Measurements from ENCODE around the gene UCHL5.
A peak's percentile ranks its signal among the peaks of the same experiment; 100 is the strongest.
"Not testable (repeated sequence)": the region's sequence is repeated elsewhere in the genome, so short reads cannot be mapped to it uniquely, and the experiment has no call there.

Gene UCHL5

GRCh38 chr1:193062698-193063463, 3.7 kb upstream of the UCHL5 start:
- no peak for DNase-seq

- no peak for DNase-seq
Measured at GRCh38 chr1:193060938-193061337, 1.8 kb upstream of the UCHL5 start.

- DNase-seq, result no peak
Measured at GRCh38 chr1:193060406-193060805, 1.2 kb upstream of the UCHL5 start.

GRCh38 chr1:193060115-193060403, 899 bp upstream of the UCHL5 start:
- no peak for DNase-seq

- peak; percentile 30 for DNase-seq
Measured at GRCh38 chr1:193058529-193059281, 455 bp downstream of the UCHL5 start.

- no peak for DNase-seq
Measured at GRCh38 chr1:193054169-193054675, 4.9 kb downstream of the UCHL5 start.

GRCh38 chr1:193048913-193049312, 10.2 kb downstream of the UCHL5 start:
- DNase-seq, result not testable (repeated sequence)

GRCh38 chr1:193042766-193043691, 16.1 kb downstream of the UCHL5 start:
- DNase-seq, result no peak

GRCh38 chr1:193040011-193040410, 19.1 kb downstream of the UCHL5 start:
- no peak for DNase-seq

- no peak for DNase-seq
Measured at GRCh38 chr1:193036337-193037047, 22.7 kb downstream of the UCHL5 start.

GRCh38 chr1:193033610-193034009, 25.6 kb downstream of the UCHL5 start:
- DNase-seq, result no peak

- DNase-seq, result not testable (repeated sequence)
Measured at GRCh38 chr1:193032643-193033427, 26.3 kb downstream of the UCHL5 start.

- DNase-seq, result no peak
Measured at GRCh38 chr1:193031431-193031830, 27.7 kb downstream of the UCHL5 start.

GRCh38 chr1:193030280-193030679, 28.9 kb downstream of the UCHL5 start:
- DNase-seq, result no peak

- no peak for DNase-seq
Measured at GRCh38 chr1:193025218-193025617, 33.9 kb downstream of the UCHL5 start.

- DNase-seq, result peak; percentile 31
Measured at GRCh38 chr1:193019442-193020026, 39.6 kb downstream of the UCHL5 start.

- DNase-seq, result no peak
Measured at GRCh38 chr1:193016788-193017187, 42.4 kb downstream of the UCHL5 start.

- no peak for DNase-seq
Measured at GRCh38 chr1:193014400-193014799, 44.8 kb downstream of the UCHL5 start.

- no peak for DNase-seq
Measured at GRCh38 chr1:193013707-193014106, 45.5 kb downstream of the UCHL5 start.

GRCh38 chr1:193013005-193013404, 46.2 kb downstream of the UCHL5 start:
- no peak for DNase-seq

GRCh38 chr1:193011406-193011805, 47.8 kb downstream of the UCHL5 start:
- DNase-seq, result no peak
